Esophagus (tissue), 2 donors: ENCODE measurements around the gene GRB2. TPM values are rescaled to one million over a fixed set of nuclear protein-coding genes. Genes with fewer than 3 reads are reported as not detected.
A peak's percentile ranks its signal among the peaks of the same experiment; 100 is the strongest.

Experiments
- H3K27ac ChIP-seq, 2 donors: one replicate each; pipeline ENCODE4 v1.5.1; 2013; ENCODE audit warnings: low read depth in 2 of 2, mild to moderate bottlenecking in 2 of 2, inconsistent platforms in 1 of 2, low read length in 1 of 2, moderate library complexity in 1 of 2
- H3K27me3 ChIP-seq, 2 donors: one replicate each; pipeline ENCODE4 v1.6.1; 2013; ENCODE audit warnings: low read length in 2 of 2, control low read depth in 1 of 2, mild to moderate bottlenecking in 1 of 2; ENCODE audit not compliant: insufficient read depth in 2 of 2, control insufficient read depth in 1 of 2
- H3K36me3 ChIP-seq, 2 donors: one replicate each; pipeline ENCODE4 v1.6.1; 2013; ENCODE audit warnings: low read length in 1 of 2; ENCODE audit not compliant: control insufficient read depth in 2 of 2, insufficient read depth in 2 of 2
- H3K4me1 ChIP-seq, 2 donors: one replicate each; pipeline ENCODE4 v1.6.1; 2013; ENCODE audit warnings: low read length in 1 of 2; ENCODE audit not compliant: control insufficient read depth in 2 of 2, insufficient read depth in 2 of 2
- H3K4me3 ChIP-seq, 2 donors: one replicate each; pipeline ENCODE4 v1.5.1; 2013; ENCODE audit warnings: low read length in 2 of 2, mild to moderate bottlenecking in 2 of 2, low read depth in 1 of 2, moderate library complexity in 1 of 2
- H3K9me3 ChIP-seq, 2 donors: one replicate each; pipeline ENCODE4 v1.6.1; 2013; ENCODE audit warnings: mild to moderate bottlenecking in 2 of 2, low read depth in 1 of 2, low read length in 1 of 2, moderate library complexity in 1 of 2; ENCODE audit not compliant: control insufficient read depth in 2 of 2, insufficient read depth in 1 of 2
- WGBS, 2 donors: extraction: QIAGEN DNeasy Blood & Tissue Kit; methylation state at CpG; one replicate each; pipeline ENCODE4 v1.1.7; 2013; 5-methylcytosine and 5-hydroxymethylcytosine counted together
- polyA plus RNA-seq, 2 donors: library from polyadenylated mRNA; stranded (reverse); fragments of 200-250 nt; gene quantifications; one replicate each; pipeline ENCODE4 v1.2.3, GENCODE V29; 2013
- donor health status: healthy with polysubstance abuse.
- donor health status: Bipolar disorder and iron deficiency.

GRB2 gene
- polyA plus RNA-seq, 2 donors = 23.2 to 36.6 TPM

GRCh38 chr17:75364078-75364477 is 41.4 kb downstream of the GRB2 start:
- Histone ChIP-seq H3K27ac (no peak overlapping the region), H3K36me3 (no peaks in the 10 kb centered on the region), H3K4me1 (peaks cover 0 to 4% of the 10 kb centered on the region in 2 donors), H3K27me3 (no peaks in the 10 kb centered on the region), H3K4me3 (no peak overlapping the region), H3K9me3 (no peaks in the 10 kb centered on the region)
- 88 to 94% methylated on average over 2 of the region's 2 CpGs for WGBS, 2 donors

GRCh38 chr17:75361996-75362395 is 43.5 kb downstream of the GRB2 start:
- Histone ChIP-seq H3K9me3 (no peaks in the 10 kb centered on the region), H3K4me3 (no peak overlapping the region), H3K27me3 (no peaks in the 10 kb centered on the region), H3K36me3 (no peaks in the 10 kb centered on the region), H3K4me1 (peaks cover 0 to 4% of the 10 kb centered on the region in 2 donors), H3K27ac (no peak overlapping the region)
- 53 to 69% methylated on average over 2 of the region's 2 CpGs for WGBS, 2 donors

GRCh38 chr17:75361344-75361743 is 44.1 kb downstream of the GRB2 start:
- 51 to 66% methylated on average over 3 of the region's 3 CpGs for WGBS, 2 donors
- peaks cover 0 to 2% of the 10 kb centered on the region in 2 donors for H3K4me1 ChIP-seq
- H3K9me3 ChIP-seq = no peaks in the 10 kb centered on the region
- no peaks in the 10 kb centered on the region for H3K27me3 ChIP-seq
- H3K4me3 ChIP-seq = no peak overlapping the region
- no peaks in the 10 kb centered on the region for H3K36me3 ChIP-seq
- no peak overlapping the region for H3K27ac ChIP-seq

GRCh38 chr17:75356260-75356937 is 49.1 kb downstream of the GRB2 start:
- H3K27ac ChIP-seq = no peak overlapping the region
- no peaks in the 10 kb centered on the region for H3K36me3 ChIP-seq
- no peaks in the 10 kb centered on the region for H3K9me3 ChIP-seq
- 75 to 87% methylated on average over 9 of the region's 9 CpGs for WGBS, 2 donors
- no peak overlapping the region for H3K4me3 ChIP-seq
- peaks cover 0 to 4% of the 10 kb centered on the region in 2 donors for H3K4me1 ChIP-seq
- no peaks in the 10 kb centered on the region for H3K27me3 ChIP-seq

- Histone ChIP-seq H3K4me3 (no peak overlapping the region), H3K9me3 (no peaks in the 10 kb centered on the region), H3K27me3 (no peaks in the 10 kb centered on the region), H3K4me1 (peaks cover 0 to 11% of the 10 kb centered on the region in 2 donors), H3K27ac (peak overlapping the region in 1 of 2 donors; percentile 41), H3K36me3 (no peaks in the 10 kb centered on the region)
- 86 to 94% methylated on average over 8 of the region's 8 CpGs for WGBS, 2 donors
These were observed 52.3 kb downstream of the GRB2 start for GRCh38 chr17:75353176-75353575.

GRCh38 chr17:75352079-75352569 is 53.4 kb downstream of the GRB2 start:
- WGBS, 2 donors = 22 to 35% methylated on average over 7 of the region's 7 CpGs
- Histone ChIP-seq H3K9me3 (no peaks in the 10 kb centered on the region), H3K36me3 (no peaks in the 10 kb centered on the region), H3K27me3 (no peaks in the 10 kb centered on the region), H3K4me3 (no peak overlapping the region), H3K27ac (peak overlapping the region; percentile 56 to 65), H3K4me1 (peaks cover 0 to 11% of the 10 kb centered on the region in 2 donors)

GRCh38 chr17:75350706-75351105 is 54.8 kb downstream of the GRB2 start:
- Histone ChIP-seq H3K4me3 (no peak overlapping the region), H3K27me3 (no peaks in the 10 kb centered on the region), H3K9me3 (no peaks in the 10 kb centered on the region), H3K27ac (no peak overlapping the region), H3K4me1 (peaks cover 0 to 16% of the 10 kb centered on the region in 2 donors), H3K36me3 (no peaks in the 10 kb centered on the region)
- 81 to 89% methylated on average over 9 of the region's 9 CpGs for WGBS, 2 donors

GRCh38 chr17:75350029-75350428 is 55.4 kb downstream of the GRB2 start:
- no peak overlapping the region for H3K27ac ChIP-seq
- no peak overlapping the region for H3K4me3 ChIP-seq
- H3K36me3 ChIP-seq = no peaks in the 10 kb centered on the region
- peaks cover 0 to 16% of the 10 kb centered on the region in 2 donors for H3K4me1 ChIP-seq
- H3K9me3 ChIP-seq = no peaks in the 10 kb centered on the region
- no peaks in the 10 kb centered on the region for H3K27me3 ChIP-seq

GRCh38 chr17:75349589-75349988 is 55.9 kb downstream of the GRB2 start:
- Histone ChIP-seq H3K36me3 (no peaks in the 10 kb centered on the region), H3K4me1 (peaks cover 0 to 16% of the 10 kb centered on the region in 2 donors), H3K27me3 (no peaks in the 10 kb centered on the region), H3K27ac (no peak overlapping the region), H3K4me3 (no peak overlapping the region), H3K9me3 (no peaks in the 10 kb centered on the region)
- 76 to 84% methylated on average over 8 of the region's 8 CpGs for WGBS, 2 donors

GRCh38 chr17:75348386-75349012 is 57.0 kb downstream of the GRB2 start:
- peaks cover 0 to 16% of the 10 kb centered on the region in 2 donors for H3K4me1 ChIP-seq
- 93 to 95% methylated on average over 8 of the region's 8 CpGs for WGBS, 2 donors
- H3K27ac ChIP-seq = peak overlapping the region in 1 of 2 donors; percentile 3
- no peaks in the 10 kb centered on the region for H3K9me3 ChIP-seq
- H3K36me3 ChIP-seq = no peaks in the 10 kb centered on the region
- no peak overlapping the region for H3K4me3 ChIP-seq
- H3K27me3 ChIP-seq = no peaks in the 10 kb centered on the region
